IMR-90 (cell line): ENCODE data around the gene SPINT1. TPM values are rescaled to one million over a fixed set of nuclear protein-coding genes. Genes with fewer than 3 reads are reported as not detected.

Experiments
- ATAC-seq: fragments of 200-7000 bp; cut with Tn5 transposase; 2 replicates; pipeline ENCODE4 v1.9.1; 2020; ENCODE audit warnings: low read depth, mild to moderate bottlenecking, moderate library complexity
- BruUV-seq: library from RNA; stranded (reverse); fragments of 400-500 nt; replicated peaks from 2 replicates; lab custom pipeline; 2021; lab: Mats Ljungman, UMichigan
- CTCF ChIA-PET: fragments of 300-600 bp; formaldehyde crosslinking; extraction: SDS; loops from one replicate; lab custom pipeline; 2021; ENCODE audit warnings: antibody characterized with exemption; lab: Yijun Ruan, JAX
- POLR2A ChIA-PET: fragments of 300-600 bp; sonication (Branson Sonifier 250); formaldehyde crosslinking; loops from one replicate; lab custom pipeline; 2022; ENCODE audit warnings: antibody characterized with exemption; ENCODE audit not compliant: unreplicated experiment; lab: Charles Lee
- DNase-seq: peaks from one replicate; pipeline ENCODE4 v3.0.0; 2013
- H2AFZ ChIP-seq: replicated peaks from 2 replicates; pipeline ENCODE3; 2013; ENCODE audit warnings: low read length, mild to moderate bottlenecking; ENCODE audit not compliant: poor library complexity
- H2AK5ac ChIP-seq: 2 replicates; pipeline ENCODE4 v1.6.1; 2013; ENCODE audit warnings: low read depth, low read length, inconsistent platforms
- H2AK9ac ChIP-seq: replicated peaks from 2 replicates; pipeline ENCODE3; 2013; ENCODE audit warnings: mild to moderate bottlenecking, low read depth, low read length, moderate library complexity; ENCODE audit not compliant: poor library complexity
- H2BK120ac ChIP-seq: 2 replicates; pipeline ENCODE4 v1.6.1; 2013; ENCODE audit warnings: low read depth, low read length, inconsistent platforms
- H2BK15ac ChIP-seq: 3 replicates; pipeline ENCODE4 v1.6.1; 2013; ENCODE audit warnings: low read depth, low read length, inconsistent platforms
- H2BK20ac ChIP-seq: 2 replicates; pipeline ENCODE4 v1.6.1; 2013; ENCODE audit warnings: low read depth, mild to moderate bottlenecking, inconsistent platforms, low read length, moderate library complexity
- H2BK5ac ChIP-seq: 2 replicates; pipeline ENCODE4 v1.6.1; 2013; ENCODE audit warnings: mild to moderate bottlenecking, low read depth, low read length, inconsistent platforms; ENCODE audit not compliant: poor library complexity, severe bottlenecking
- H3K14ac ChIP-seq: replicated peaks from 2 replicates; pipeline ENCODE4 v1.6.1; 2013; ENCODE audit warnings: low read depth, low read length, inconsistent platforms
- H3K18ac ChIP-seq: 2 replicates; pipeline ENCODE4 v1.6.1; 2013; ENCODE audit warnings: low read depth, low read length, control low read depth
- H3K23ac ChIP-seq: 2 replicates; pipeline ENCODE4 v1.6.1; 2013; ENCODE audit warnings: low read depth, low read length, inconsistent platforms
- H3K27ac ChIP-seq: 2 replicates; pipeline ENCODE4 v1.5.1; 2013; ENCODE audit warnings: mild to moderate bottlenecking, control low read depth, low read length; ENCODE audit not compliant: insufficient read depth
- H3K27me3 ChIP-seq: 2 replicates; pipeline ENCODE4 v1.6.1; 2013; ENCODE audit warnings: low read length; ENCODE audit not compliant: control insufficient read depth, insufficient read depth
- H3K36me3 ChIP-seq: 2 replicates; pipeline ENCODE4 v1.6.1; 2013; ENCODE audit warnings: low read length, mixed read lengths; ENCODE audit not compliant: control insufficient read depth, insufficient read depth
- H3K4ac ChIP-seq: 2 replicates; pipeline ENCODE4 v1.6.1; 2013; ENCODE audit warnings: low read depth, low read length, inconsistent platforms
- H3K4me1 ChIP-seq: 2 replicates; pipeline ENCODE4 v1.6.1; 2013; ENCODE audit warnings: low read length, mixed read lengths; ENCODE audit not compliant: control insufficient read depth, insufficient read depth
- H3K4me2 ChIP-seq: 2 replicates; pipeline ENCODE4 v1.6.1; 2013; ENCODE audit warnings: low read depth, mild to moderate bottlenecking, control low read depth, low read length, moderate library complexity
- H3K4me3 ChIP-seq: 2 replicates; pipeline ENCODE4 v1.5.1; 2013; ENCODE audit warnings: low read depth, mild to moderate bottlenecking, control low read depth, low read length, moderate library complexity; ENCODE audit not compliant: insufficient read depth
- H3K56ac ChIP-seq: 2 replicates; pipeline ENCODE4 v1.6.1; 2013; ENCODE audit warnings: low read length, inconsistent platforms; ENCODE audit not compliant: insufficient read depth; ENCODE audit errors: extremely low read depth
- H3K79me1 ChIP-seq, 2 experiments: 2 replicates each; pipeline ENCODE4 v1.6.1; 2013; ENCODE audit warnings: low read length in 2 of 2, inconsistent platforms in 1 of 2, low read depth in 1 of 2
- H3K9ac ChIP-seq: 2 replicates; pipeline ENCODE4 v1.6.1; 2013; ENCODE audit warnings: low read depth, low read length, control low read depth
- H3K9me1 ChIP-seq: 2 replicates; pipeline ENCODE4 v1.6.1; 2013; ENCODE audit warnings: low read length, inconsistent platforms; ENCODE audit not compliant: insufficient read depth
- H3K9me3 ChIP-seq: 2 replicates; pipeline ENCODE4 v1.6.1; 2013; ENCODE audit warnings: low read length; ENCODE audit not compliant: control insufficient read depth, insufficient read depth
- H4K20me1 ChIP-seq: 2 replicates; pipeline ENCODE4 v1.6.1; 2013; ENCODE audit warnings: low read length, inconsistent platforms; ENCODE audit not compliant: insufficient read depth
- H4K5ac ChIP-seq: 2 replicates; pipeline ENCODE4 v1.6.1; 2013; ENCODE audit warnings: mild to moderate bottlenecking, low read depth, low read length, control low read depth
- H4K8ac ChIP-seq, 2 experiments: 2 replicates each; pipeline ENCODE4 v1.6.1; 2013; ENCODE audit warnings: low read depth in 2 of 2, low read length in 2 of 2, control low read depth in 1 of 2, inconsistent platforms in 1 of 2
- H4K91ac ChIP-seq: 2 replicates; pipeline ENCODE4 v1.6.1; 2013; ENCODE audit warnings: low read depth, low read length, inconsistent platforms; ENCODE audit not compliant: insufficient read depth
- BHLHE40 ChIP-seq: fragments of 150-350 bp; IDR thresholded peaks from 2 replicates; pipeline ENCODE4 v1.6.1; 2016; ENCODE audit warnings: mild to moderate bottlenecking, low read depth, low read length
- CEBPB ChIP-seq: IDR thresholded peaks from 2 replicates; pipeline ENCODE4 v1.6.1; 2012; ENCODE audit warnings: low read depth, low read length, improper control_type of control experiment
- CHD1 ChIP-seq: IDR thresholded peaks from 2 replicates; pipeline ENCODE4 v1.6.1; 2012; ENCODE audit warnings: low read depth, low read length, improper control_type of control experiment
- FOS ChIP-seq: fragments of 150-350 bp; IDR thresholded peaks from 2 replicates; pipeline ENCODE4 v1.6.1; 2016; ENCODE audit warnings: low read depth, low read length
- MAFK ChIP-seq: IDR thresholded peaks from 2 replicates; pipeline ENCODE4 v1.6.1; 2012; ENCODE audit warnings: low read depth, low read length, improper control_type of control experiment
- MAZ ChIP-seq: IDR thresholded peaks from 2 replicates; pipeline ENCODE4 v1.6.1; 2012; ENCODE audit warnings: low read depth, mild to moderate bottlenecking, low read length, improper control_type of control experiment, moderate library complexity, borderline replicate concordance
- MXI1 ChIP-seq: IDR thresholded peaks from 2 replicates; pipeline ENCODE4 v1.6.1; 2012; ENCODE audit warnings: low read depth, mild to moderate bottlenecking, low read length, moderate library complexity, borderline replicate concordance
- NFE2L2 ChIP-seq: fragments of 150-350 bp; IDR thresholded peaks from 2 replicates; pipeline ENCODE4 v1.6.1; 2016; ENCODE audit warnings: low read depth, mild to moderate bottlenecking, low read length
- POLR2A ChIP-seq: IDR thresholded peaks from 2 replicates; pipeline ENCODE4 v1.6.1; 2012; ENCODE audit warnings: mild to moderate bottlenecking, low read depth, low read length
- RAD21 ChIP-seq: IDR thresholded peaks from 2 replicates; pipeline ENCODE4 v1.6.1; 2012; ENCODE audit warnings: low read length, improper control_type of control experiment
- RCOR1 ChIP-seq: IDR thresholded peaks from 2 replicates; pipeline ENCODE4 v1.6.1; 2012; ENCODE audit warnings: mild to moderate bottlenecking, low read length, improper control_type of control experiment; ENCODE audit not compliant: insufficient replicate concordance
- RFX5 ChIP-seq: IDR thresholded peaks from 2 replicates; pipeline ENCODE4 v1.8.0; 2012; ENCODE audit warnings: low read depth, mild to moderate bottlenecking, low read length, moderate library complexity
- SMC3 ChIP-seq: fragments of 150-350 bp; IDR thresholded peaks from 2 replicates; pipeline ENCODE4 v1.6.1; 2016; ENCODE audit warnings: low read depth, mild to moderate bottlenecking, antibody characterized with exemption, low read length, moderate library complexity
- WGBS, 2 experiments: methylation state at CpG; one replicate each; pipeline versions ENCODE4 v1.1.5 to v1.1.7; 2013; ENCODE audit warnings: missing lambda C conversion rate in 2 of 2; ENCODE audit not compliant: insufficient read length in 1 of 2; ENCODE audit errors: extremely low coverage in 2 of 2; 5-methylcytosine and 5-hydroxymethylcytosine counted together
- dilution Hi-C: fragments of 300-500 bp; cut with HindIII; formaldehyde crosslinking; loops from one replicate; pipeline ENCODE4 v1.14.3; 2018; ENCODE audit warnings: low sequenced_read_pairs; ENCODE audit not compliant: unreplicated experiment
- in situ Hi-C: fragments of 300-500 bp; cut with MboI; formaldehyde crosslinking; loops from 3 replicates; pipeline ENCODE4 v1.14.3; 2019; ENCODE audit warnings: low sequenced_read_pairs, inconsistent platforms, mixed read lengths
- intact Hi-C: fragments of 100-400 bp; cut with micrococcal nuclease; formaldehyde crosslinking; loops from 2 replicates; pipeline ENCODE4 v1.10.0; 2022
- polyA plus RNA-seq, 3 experiments: library from polyadenylated mRNA; depleted of rRNA; stranded (reverse); fragments of >200 nt; gene quantifications; 2 replicates each; pipeline ENCODE4 v1.2.3, GENCODE V29; 2012; ENCODE audit warnings: low replicate concordance in 1 of 3
- total RNA-seq: library from RNA; depleted of rRNA; stranded (reverse); fragments of >200 nt; gene quantifications from 2 replicates; pipeline ENCODE4 v1.2.3, GENCODE V29; 2012
- TF ChIP-seq, protein P1 (sequence below): fragments of 150-350 bp; IDR thresholded peaks from 2 replicates; pipeline ENCODE4 v1.6.1; 2016; ENCODE audit warnings: low read depth, mild to moderate bottlenecking, low read length, moderate library complexity, borderline replicate concordance
- TF ChIP-seq, protein P2 (sequence below): conservative IDR thresholded peaks from 2 replicates; pipeline ENCODE4 v1.5.1; 2012; ENCODE audit warnings: mild to moderate bottlenecking, low read depth, low read length, improper control_type of control experiment
- TF ChIP-seq, protein P3 (sequence below): fragments of 150-350 bp; IDR thresholded peaks from 2 replicates; pipeline ENCODE4 v1.6.1; 2017; ENCODE audit warnings: mild to moderate bottlenecking, antibody characterized with exemption, low read length, low read depth

Gene SPINT1
- total and polyA plus RNA-seq, 2 of the 4 experiments (the other 2 are of a cell fraction): 0.90 to 2.1 TPM

DNA sequence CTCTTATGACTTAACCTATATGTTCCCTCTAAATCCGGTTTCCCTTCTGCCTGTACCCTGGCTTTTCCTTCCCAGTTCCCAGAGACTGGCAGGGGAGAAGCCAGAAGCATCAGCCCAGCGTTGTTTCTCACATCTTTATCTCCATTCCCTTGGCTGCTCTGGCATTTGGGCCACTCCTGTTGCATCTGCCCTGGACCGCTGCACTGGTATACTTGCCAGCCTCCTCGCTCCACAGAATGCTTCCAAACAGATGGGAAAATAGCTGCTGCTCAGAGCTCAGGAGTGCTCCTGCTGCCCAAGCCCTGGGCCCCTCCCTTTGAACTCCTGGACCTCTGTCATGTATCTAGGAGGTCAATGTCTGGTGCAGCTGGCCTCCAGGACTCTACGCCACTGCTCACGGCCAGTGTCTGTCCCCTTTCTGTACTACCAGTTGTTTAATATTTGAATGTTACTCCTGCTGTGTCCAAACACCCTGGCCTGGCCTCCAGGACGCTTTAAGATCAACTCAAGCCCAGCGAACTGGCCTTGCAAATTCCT, 6.8 kb downstream of the SPINT1 start:
- intact Hi-C loops: no loop called here
- in situ Hi-C loops: no loop called here
- 77% methylated on average over 3 of the region's 8 CpGs; no CpG with 5 or more reads in 1 of the 2 experiments for WGBS, 2 experiments

More for the DNA sequence above, 6.8 kb downstream of the SPINT1 start:
- Histone ChIP-seq H2AK9ac (no peak overlapping the region), H3K36me3 (no peaks in the 10 kb centered on the region), H3K14ac (no peak overlapping the region), H3K4ac (no peak overlapping the region), H3K9ac (no peak overlapping the region), H4K20me1 (no peaks in the 10 kb centered on the region; the same call in 1 of the 2 replicates), H2BK15ac (no peak overlapping the region), H4K8ac (no peak overlapping the region), H3K56ac (no peak overlapping the region), H2BK120ac (no peak overlapping the region), H2BK5ac (no peak overlapping the region), H3K4me1 (no peaks in the 10 kb centered on the region), H4K91ac (no peak overlapping the region), H2BK20ac (no peak overlapping the region), H3K27me3 (peaks cover 23% of the 10 kb centered on the region), H3K9me1 (no peaks in the 10 kb centered on the region), H3K18ac (no peak overlapping the region), H2AK5ac (no peak overlapping the region), H3K4me2 (no peak overlapping the region), H4K5ac (no peak overlapping the region), H3K23ac (no peak overlapping the region), H3K9me3 (no peaks in the 10 kb centered on the region), H2AFZ (no peak overlapping the region), H3K27ac (no peak overlapping the region), H3K4me3 (no peak overlapping the region), H3K79me1 (no peaks in the 10 kb centered on the region)
- ChIA-PET POLR2A (no interaction called here), CTCF (interaction anchor here (1.2 to 2.3 kb wide), 2 partner anchors 8 to 41 kb away, joined by 3 to 7 read pairs; no protein-coding TSS in a partner anchor)
- no peak for DNase-seq
- no peak for ATAC-seq
- BruUV-seq: no TSS peak
- dilution Hi-C loops: no loop called here
- TF ChIP-seq MAFK (no peak), RAD21 (no peak), CEBPB (no peak), POLR2A (no peak), MXI1 (no peak), FOS (no peak), BHLHE40 (no peak), RCOR1 (no peak), NFE2L2 (no peak), MAZ (no peak), CHD1 (no peak), RFX5 (no peak), SMC3 (no peak)
- TF ChIP-seq, protein P1, sequence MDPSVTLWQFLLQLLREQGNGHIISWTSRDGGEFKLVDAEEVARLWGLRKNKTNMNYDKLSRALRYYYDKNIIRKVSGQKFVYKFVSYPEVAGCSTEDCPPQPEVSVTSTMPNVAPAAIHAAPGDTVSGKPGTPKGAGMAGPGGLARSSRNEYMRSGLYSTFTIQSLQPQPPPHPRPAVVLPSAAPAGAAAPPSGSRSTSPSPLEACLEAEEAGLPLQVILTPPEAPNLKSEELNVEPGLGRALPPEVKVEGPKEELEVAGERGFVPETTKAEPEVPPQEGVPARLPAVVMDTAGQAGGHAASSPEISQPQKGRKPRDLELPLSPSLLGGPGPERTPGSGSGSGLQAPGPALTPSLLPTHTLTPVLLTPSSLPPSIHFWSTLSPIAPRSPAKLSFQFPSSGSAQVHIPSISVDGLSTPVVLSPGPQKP: no peak
- TF ChIP-seq, protein P2, sequence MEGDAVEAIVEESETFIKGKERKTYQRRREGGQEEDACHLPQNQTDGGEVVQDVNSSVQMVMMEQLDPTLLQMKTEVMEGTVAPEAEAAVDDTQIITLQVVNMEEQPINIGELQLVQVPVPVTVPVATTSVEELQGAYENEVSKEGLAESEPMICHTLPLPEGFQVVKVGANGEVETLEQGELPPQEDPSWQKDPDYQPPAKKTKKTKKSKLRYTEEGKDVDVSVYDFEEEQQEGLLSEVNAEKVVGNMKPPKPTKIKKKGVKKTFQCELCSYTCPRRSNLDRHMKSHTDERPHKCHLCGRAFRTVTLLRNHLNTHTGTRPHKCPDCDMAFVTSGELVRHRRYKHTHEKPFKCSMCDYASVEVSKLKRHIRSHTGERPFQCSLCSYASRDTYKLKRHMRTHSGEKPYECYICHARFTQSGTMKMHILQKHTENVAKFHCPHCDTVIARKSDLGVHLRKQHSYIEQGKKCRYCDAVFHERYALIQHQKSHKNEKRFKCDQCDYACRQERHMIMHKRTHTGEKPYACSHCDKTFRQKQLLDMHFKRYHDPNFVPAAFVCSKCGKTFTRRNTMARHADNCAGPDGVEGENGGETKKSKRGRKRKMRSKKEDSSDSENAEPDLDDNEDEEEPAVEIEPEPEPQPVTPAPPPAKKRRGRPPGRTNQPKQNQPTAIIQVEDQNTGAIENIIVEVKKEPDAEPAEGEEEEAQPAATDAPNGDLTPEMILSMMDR: no peak
- TF ChIP-seq, protein P3, sequence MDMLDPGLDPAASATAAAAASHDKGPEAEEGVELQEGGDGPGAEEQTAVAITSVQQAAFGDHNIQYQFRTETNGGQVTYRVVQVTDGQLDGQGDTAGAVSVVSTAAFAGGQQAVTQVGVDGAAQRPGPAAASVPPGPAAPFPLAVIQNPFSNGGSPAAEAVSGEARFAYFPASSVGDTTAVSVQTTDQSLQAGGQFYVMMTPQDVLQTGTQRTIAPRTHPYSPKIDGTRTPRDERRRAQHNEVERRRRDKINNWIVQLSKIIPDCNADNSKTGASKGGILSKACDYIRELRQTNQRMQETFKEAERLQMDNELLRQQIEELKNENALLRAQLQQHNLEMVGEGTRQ: no peak
